T47D (cell line): Measurements from ENCODE around the gene ZNF497.

ENCODE experiments used
- DNase-seq, 2 experiments: peaks; one replicate each; pipeline versions ENCODE4 v3.0.0 to v3.0.0-alpha.2; 2011 to 2012; ENCODE audit warnings: low read depth in 1 of 2, low spot score in 1 of 2
- JUND ChIP-seq: IDR thresholded peaks from 2 replicates; pipeline ENCODE4 v1.6.1; 2012; ENCODE audit warnings: low read depth
- in situ Hi-C: cut with HindIII; loops from 2 replicates; pipeline ENCODE4 v1.10.0; 2016; ENCODE audit warnings: low sequenced_read_pairs, low pct_unique_long_range_greater_than_20kb

Gene ZNF497

DNA sequence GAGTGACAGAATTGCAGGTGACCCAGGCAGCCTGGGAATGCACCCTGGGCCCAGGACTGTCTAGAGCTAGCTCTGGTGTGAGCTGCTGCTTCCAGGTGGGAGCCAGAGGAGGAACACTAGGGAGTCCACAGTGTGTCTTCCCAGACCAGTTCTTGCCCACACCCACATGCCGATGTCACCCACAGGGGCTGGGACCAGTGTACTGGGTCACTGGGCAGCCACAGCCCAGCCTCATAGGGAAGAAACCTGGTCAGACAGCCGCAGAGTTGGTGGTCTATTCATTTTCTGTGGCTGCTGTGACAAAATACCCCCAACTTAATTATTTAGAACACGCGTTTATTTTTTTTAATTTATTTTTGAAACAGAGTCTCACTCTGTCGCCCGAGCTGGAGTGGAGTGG, 36.0 kb upstream of the ZNF497 start:
- in situ Hi-C loops: no loop called here
- no peak for DNase-seq
- no peak for TF ChIP-seq JUND

DNA sequence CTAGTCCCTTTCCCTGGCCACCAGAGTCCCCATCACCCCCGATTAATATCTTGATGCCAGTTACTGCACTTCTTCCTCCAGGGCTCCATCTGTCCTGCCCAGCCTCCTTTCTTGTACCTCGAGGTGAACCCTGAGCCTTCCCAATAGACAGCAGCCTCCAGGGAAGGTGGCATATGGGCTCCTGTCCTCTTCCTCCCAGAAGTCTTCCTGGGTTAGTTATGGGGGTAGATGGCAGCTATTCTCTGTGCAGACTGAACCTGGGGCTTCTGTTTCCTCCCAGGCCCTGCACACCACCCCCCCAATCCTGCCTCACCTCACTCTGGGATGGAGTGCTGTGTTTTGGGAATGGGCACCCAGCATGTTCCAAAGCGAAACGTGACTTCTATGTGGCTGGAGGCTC, 35.5 kb upstream of the ZNF497 start:
- DNase-seq: no peak
- no peak for TF ChIP-seq JUND
- in situ Hi-C loops: no loop called here

- no peak for DNase-seq
- in situ Hi-C loops: no loop called here
- TF ChIP-seq JUND: no peak
Measured at GRCh38 chr19:58397533-58398037, 35.0 kb upstream of the ZNF497 start.

DNA sequence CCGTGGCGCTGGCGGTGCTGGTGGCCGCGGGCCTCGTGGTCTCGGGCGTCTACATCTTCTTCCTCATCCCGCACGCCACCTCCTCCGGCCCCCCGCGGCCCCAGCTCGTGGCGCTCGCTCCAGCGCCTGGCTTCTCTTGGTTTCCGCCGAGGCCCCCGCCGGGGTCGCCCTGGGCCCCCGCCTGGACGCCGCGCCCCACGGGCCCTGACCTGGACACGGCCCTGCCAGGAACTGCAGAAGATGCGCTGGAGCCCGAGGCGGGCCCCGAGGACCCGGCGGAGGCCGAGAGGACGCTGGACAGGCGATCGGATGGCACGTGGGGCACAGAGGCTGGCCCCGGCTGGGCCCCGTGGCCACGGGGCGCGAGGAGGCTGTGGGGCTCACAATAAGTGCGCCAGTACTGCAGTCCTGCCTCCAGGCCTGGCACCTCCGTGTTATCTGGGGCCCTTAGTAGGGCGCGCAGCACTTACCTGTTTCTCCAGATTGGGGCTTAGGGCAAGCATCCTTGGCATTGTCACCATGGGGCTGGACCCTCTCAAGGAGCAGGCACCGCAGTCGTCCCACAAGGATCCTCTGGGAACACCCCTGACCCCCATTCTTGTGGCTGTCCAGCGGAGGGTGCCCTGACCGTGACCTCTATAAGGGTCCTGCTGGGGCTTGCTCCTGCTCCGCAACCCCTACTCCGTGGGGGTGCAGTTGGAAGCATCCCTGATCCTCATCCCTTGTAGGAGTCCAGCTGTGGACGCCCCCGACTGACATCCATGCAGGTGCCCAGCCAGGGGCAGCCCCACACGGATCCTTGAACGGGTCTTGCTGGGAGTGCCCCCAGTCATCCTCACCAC, 34.4 kb upstream of the ZNF497 start:
- no peak for TF ChIP-seq JUND

DNA sequence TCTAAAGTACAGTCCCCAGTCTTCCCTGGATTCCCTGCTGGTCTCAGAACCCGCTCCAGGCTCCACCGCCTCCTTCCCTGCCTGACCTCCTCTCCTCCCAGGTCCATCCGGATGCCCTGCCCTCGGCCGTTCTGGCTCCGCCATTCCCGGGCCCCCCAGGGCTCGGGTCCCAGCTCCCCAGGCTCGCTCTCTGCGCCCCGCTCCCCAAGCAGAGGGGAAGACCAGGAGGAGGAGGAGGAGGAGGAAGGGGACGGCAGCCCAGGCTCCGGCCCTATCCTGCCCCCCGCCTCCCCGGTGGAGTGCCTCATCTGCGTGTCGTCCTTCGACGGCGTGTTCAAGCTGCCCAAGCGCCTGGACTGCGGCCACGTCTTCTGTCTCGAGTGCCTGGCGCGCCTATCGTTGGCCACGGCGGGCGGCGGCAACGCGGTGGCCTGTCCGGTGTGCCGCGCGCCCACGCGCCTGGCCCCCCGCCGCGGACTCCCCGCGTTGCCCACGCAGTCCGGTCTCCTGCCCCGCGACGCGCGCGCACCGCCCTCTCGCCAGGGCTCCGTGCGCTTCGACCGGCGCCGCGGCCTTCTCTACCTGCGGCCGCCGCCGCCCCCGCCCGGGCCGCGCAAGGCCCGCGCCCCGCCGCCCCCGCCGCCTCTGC, 33.6 kb upstream of the ZNF497 start:
- DNase-seq: no peak
- in situ Hi-C loops: no loop called here
- no peak for TF ChIP-seq JUND

More for the DNA sequence above, 34.4 kb upstream of the ZNF497 start:
- DNase-seq: no peak
- in situ Hi-C loops: no loop called here

GRCh38 chr19:58395220-58395978, 32.8 kb upstream of the ZNF497 start, which contains the start of gene RNF225:
TSS of gene RNF225 (plus strand) at chr19:58395656. CDS start at chr19:58396090, 434 bp downstream.
- TF ChIP-seq JUND: no peak; the same call in 1 of the 2 replicates
- DNase-seq: peak; percentile 92 to 96
- in situ Hi-C loops: no loop called here

- DNase-seq: no peak
- no peak for TF ChIP-seq JUND
- in situ Hi-C loops: no loop called here
Measured at GRCh38 chr19:58394821-58395219, 32.3 kb upstream of the ZNF497 start.

DNA sequence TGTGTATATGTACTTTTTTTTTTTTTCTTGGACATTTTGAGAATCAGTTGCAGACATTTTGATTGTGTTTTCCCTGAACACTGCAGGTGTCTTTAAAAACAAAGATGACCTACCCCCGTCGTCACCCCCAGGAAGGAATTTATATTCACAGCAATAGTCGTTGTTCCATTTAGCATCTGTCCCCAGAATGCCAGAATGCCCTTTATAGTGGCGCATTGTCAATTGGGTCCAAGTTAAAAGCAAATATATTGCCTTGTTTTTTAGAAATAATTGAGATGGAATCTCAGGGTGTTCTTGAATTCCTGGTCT, 31.1 kb upstream of the ZNF497 start:
- no peak for DNase-seq

DNA sequence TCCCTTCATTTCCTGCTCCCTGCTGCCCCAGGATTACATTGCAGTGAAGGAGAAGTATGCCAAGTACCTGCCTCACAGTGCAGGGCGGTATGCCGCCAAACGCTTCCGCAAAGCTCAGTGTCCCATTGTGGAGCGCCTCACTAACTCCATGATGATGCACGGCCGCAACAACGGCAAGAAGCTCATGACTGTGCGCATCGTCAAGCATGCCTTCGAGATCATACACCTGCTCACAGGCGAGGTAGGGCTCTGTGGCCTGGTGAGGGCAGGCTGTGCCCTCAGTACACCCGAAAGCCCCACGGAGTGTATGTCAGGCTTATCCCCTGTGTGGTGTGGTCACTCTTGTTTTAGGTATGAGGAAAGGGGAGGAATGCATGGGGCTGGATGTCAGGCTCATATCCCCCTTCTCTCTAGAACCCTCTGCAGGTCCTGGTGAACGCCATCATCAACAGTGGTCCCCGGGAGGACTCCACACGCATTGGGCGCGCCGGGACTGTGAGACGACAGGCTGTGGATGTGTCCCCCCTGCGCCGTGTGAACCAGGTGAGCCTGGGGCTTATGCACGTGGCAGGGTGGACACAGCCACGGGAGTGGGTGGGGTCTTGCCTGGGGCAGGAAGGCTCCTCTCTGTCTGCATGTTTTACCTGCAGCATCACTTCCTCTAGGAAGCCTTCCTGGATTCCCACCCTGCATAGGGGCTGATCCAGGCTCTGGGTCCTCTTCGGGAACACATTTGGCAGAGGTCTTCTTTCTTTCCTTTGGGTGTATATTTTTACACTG, 30.6 kb upstream of the ZNF497 start:
- DNase-seq: no peak
- in situ Hi-C loops: no loop called here
- no peak for TF ChIP-seq JUND

More for the DNA sequence above, 31.1 kb upstream of the ZNF497 start:
- in situ Hi-C loops: no loop called here
- TF ChIP-seq JUND: no peak

DNA sequence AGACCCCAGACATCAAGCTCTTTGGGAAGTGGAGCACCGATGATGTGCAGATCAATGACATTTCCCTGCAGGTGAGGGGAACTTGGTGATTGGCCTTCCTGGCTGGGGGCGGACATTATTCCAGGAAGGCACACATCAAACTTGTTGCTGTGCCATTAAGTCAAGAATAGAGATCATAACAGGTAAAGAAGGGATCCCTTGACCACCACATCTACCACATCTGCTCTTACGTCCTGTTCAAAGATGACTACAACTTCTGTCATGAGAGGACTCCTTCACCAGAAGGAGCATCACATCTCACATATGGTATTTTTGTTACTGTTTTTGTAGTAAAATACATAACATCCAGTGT, 25.6 kb upstream of the ZNF497 start:
- TF ChIP-seq JUND: no peak
- in situ Hi-C loops: no loop called here

GRCh38 chr19:58387338-58388174, 25.0 kb upstream of the ZNF497 start:
- in situ Hi-C loops: no loop called here

More for the DNA sequence above, 25.6 kb upstream of the ZNF497 start:
- no peak for DNase-seq

More at GRCh38 chr19:58387338-58388174, 25.0 kb upstream of the ZNF497 start:
- no peak for TF ChIP-seq JUND
- no peak for DNase-seq
